Sigmoid colon (tissue), 7 donors: ENCODE data around the gene TUBB. TPM values are rescaled to one million over a fixed set of nuclear protein-coding genes. Genes with fewer than 3 reads are reported as not detected.

Source experiments
- DNase-seq: peaks from one replicate; pipeline ENCODE4 v3.0.0-alpha.2; 2019
- H3K27ac ChIP-seq, 4 donors: fragments of 200-600 bp; sonication (generic); one replicate each; pipeline ENCODE4 v1.5.1; 2016 to 2019; ENCODE audit warnings: mild to moderate bottlenecking in 1 of 4
- H3K27me3 ChIP-seq, 3 donors: fragments of 200-600 bp; sonication (generic); one replicate each; pipeline ENCODE4 v1.5.1; 2019; ENCODE audit warnings: mild to moderate bottlenecking in 1 of 3
- H3K36me3 ChIP-seq, 4 donors: fragments of 200-600 bp; sonication (generic); one replicate each; pipeline ENCODE4 v1.5.1; 2016 to 2019
- H3K4me1 ChIP-seq, 4 donors: fragments of 200-600 bp; sonication (generic); one replicate each; pipeline ENCODE4 v1.5.1; 2017 to 2019
- H3K4me3 ChIP-seq, 4 donors: fragments of 200-600 bp; sonication (generic); one replicate each; pipeline ENCODE4 v1.5.1; 2017 to 2019; ENCODE audit warnings: mild to moderate bottlenecking in 2 of 4, moderate library complexity in 1 of 4
- H3K9me3 ChIP-seq, 4 donors: fragments of 200-600 bp in 3 of 4; sonication (generic) in 3 of 4; one replicate each; pipeline versions ENCODE4 v1.5.1 to v1.6.1; 2013 to 2019
- EP300 ChIP-seq, 4 donors: sonication (generic); formaldehyde crosslinking; IDR thresholded peaks; one replicate each; pipeline ENCODE4 v1.6.1; 2017; ENCODE audit warnings: antibody characterized with exemption in 4 of 4
- POLR2A ChIP-seq, 2 donors: fragments of 450-650 bp; IDR thresholded peaks; one replicate each; pipeline ENCODE4 v1.6.1; 2016; ENCODE audit warnings: antibody characterized with exemption in 2 of 2, mild to moderate bottlenecking in 2 of 2, moderate library complexity in 2 of 2
- POLR2AphosphoS5 ChIP-seq, 4 donors: sonication (generic); formaldehyde crosslinking; IDR thresholded peaks; one replicate each; pipeline ENCODE4 v1.6.1; 2017; ENCODE audit warnings: antibody characterized with exemption in 4 of 4
- WGBS, 2 donors: extraction: QIAGEN DNeasy Blood & Tissue Kit; methylation state at CpG; one replicate each; pipeline ENCODE4 v1.1.7; 2013; 5-methylcytosine and 5-hydroxymethylcytosine counted together
- intact Hi-C: fragments of 100-400 bp; cut with DNase I; formaldehyde crosslinking; loops from one replicate; pipeline ENCODE4 v1.15.1; 2023
- polyA plus RNA-seq, 3 donors: library from polyadenylated mRNA; stranded (reverse); fragments of 200-250 nt; gene quantifications; one replicate each; pipeline ENCODE4 v1.2.3, GENCODE V29; 2013
- total RNA-seq, 4 donors: library from RNA; depleted of rRNA; stranded (reverse); fragments of >200 nt; gene quantifications; one replicate each; pipeline ENCODE4 v1.1.0, GENCODE V29; 2016
- TF ChIP-seq, protein P1 (sequence below), 4 experiments: fragments of 450-650 bp in 3 of 4; fragments of 200-600 bp in 1 of 4; IDR thresholded peaks; one replicate each; pipeline ENCODE4 v1.5.1; 2016 to 2019; ENCODE audit warnings: antibody characterized with exemption in 4 of 4, mild to moderate bottlenecking in 3 of 4, moderate library complexity in 2 of 4
- donor health status: healthy with polysubstance abuse.
- donor health status: Bipolar disorder and iron deficiency.
- donor health status: healthy.

Gene TUBB
- total and polyA plus RNA-seq, 7 donors = 96.1 to 306 (median 267) TPM

- intact Hi-C loops = no loop called here
- H3K4me1 ChIP-seq = peaks cover 0 to 9% (median 3%) of the 10 kb centered on the region in 4 donors
- no peak overlapping the region for H3K4me3 ChIP-seq
- no peaks in the 10 kb centered on the region for H3K9me3 ChIP-seq
- H3K36me3 ChIP-seq = peaks cover 25 to 85% (median 29%) of the 10 kb centered on the region in 4 donors
- TF ChIP-seq EP300 (IDR thresholded peaks at IDR 0.05) (no peak), POLR2A (IDR thresholded peaks at IDR 0.05) (no peak), POLR2AphosphoS5 (IDR thresholded peaks at IDR 0.05) (no peak)
- TF ChIP-seq, protein P1, sequence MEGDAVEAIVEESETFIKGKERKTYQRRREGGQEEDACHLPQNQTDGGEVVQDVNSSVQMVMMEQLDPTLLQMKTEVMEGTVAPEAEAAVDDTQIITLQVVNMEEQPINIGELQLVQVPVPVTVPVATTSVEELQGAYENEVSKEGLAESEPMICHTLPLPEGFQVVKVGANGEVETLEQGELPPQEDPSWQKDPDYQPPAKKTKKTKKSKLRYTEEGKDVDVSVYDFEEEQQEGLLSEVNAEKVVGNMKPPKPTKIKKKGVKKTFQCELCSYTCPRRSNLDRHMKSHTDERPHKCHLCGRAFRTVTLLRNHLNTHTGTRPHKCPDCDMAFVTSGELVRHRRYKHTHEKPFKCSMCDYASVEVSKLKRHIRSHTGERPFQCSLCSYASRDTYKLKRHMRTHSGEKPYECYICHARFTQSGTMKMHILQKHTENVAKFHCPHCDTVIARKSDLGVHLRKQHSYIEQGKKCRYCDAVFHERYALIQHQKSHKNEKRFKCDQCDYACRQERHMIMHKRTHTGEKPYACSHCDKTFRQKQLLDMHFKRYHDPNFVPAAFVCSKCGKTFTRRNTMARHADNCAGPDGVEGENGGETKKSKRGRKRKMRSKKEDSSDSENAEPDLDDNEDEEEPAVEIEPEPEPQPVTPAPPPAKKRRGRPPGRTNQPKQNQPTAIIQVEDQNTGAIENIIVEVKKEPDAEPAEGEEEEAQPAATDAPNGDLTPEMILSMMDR (IDR thresholded peaks at IDR 0.05) = no peak
- no peaks in the 10 kb centered on the region for H3K27me3 ChIP-seq
- no peak for DNase-seq
- H3K27ac ChIP-seq = no peak overlapping the region
- WGBS, 2 donors = 76 to 89% methylated on average over 1 of the region's 1 CpG
Measured at GRCh38 chr6:30711758-30712380, 8.3 kb upstream of the TUBB start.

DNA sequence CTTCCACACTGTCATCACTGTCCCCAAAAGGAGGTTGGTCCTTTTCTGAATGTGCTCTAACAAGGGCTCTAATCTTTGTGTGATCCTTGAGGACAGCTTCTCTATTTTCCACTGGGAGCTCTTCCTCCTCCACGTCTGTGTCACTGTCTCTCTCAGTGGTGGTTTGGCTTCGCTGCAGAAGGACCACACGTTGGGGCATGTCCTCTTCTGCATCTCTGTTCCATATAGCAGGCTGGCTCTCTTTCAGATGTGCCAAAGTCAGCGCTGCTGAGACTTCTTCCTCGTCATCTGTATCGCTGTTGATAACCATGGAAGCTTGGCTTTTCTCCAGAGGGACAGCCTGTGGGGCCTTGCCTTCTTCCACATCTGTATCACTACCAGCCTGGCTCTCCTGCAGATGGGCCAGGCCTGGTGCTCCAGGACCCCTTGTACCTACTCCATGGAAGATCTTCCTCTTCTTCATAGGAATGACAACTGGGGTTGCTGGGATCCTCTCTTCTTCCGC lies 7.7 kb upstream of the TUBB start:
- DNase-seq = no peak
- H3K36me3 ChIP-seq = peaks cover 25 to 79% (median 28%) of the 10 kb centered on the region in 4 donors
- WGBS, 2 donors = 84 to 91% methylated on average over 7 of the region's 7 CpGs

GRCh38 chr6:30714263-30714662 lies 5.9 kb upstream of the TUBB start:
- H3K36me3 ChIP-seq = peaks cover 22 to 61% (median 24%) of the 10 kb centered on the region in 4 donors
- TF ChIP-seq POLR2AphosphoS5 (IDR thresholded peaks at IDR 0.05) = no peak
- no peak for TF ChIP-seq POLR2A (IDR thresholded peaks at IDR 0.05)
- TF ChIP-seq EP300 (IDR thresholded peaks at IDR 0.05) = no peak
- TF ChIP-seq, protein P1 (IDR thresholded peaks at IDR 0.05) = no peak
- no peaks in the 10 kb centered on the region for H3K27me3 ChIP-seq
- intact Hi-C loops = no loop called here
- H3K9me3 ChIP-seq = no peaks in the 10 kb centered on the region
- peaks cover 0 to 22% (median 13%) of the 10 kb centered on the region in 4 donors for H3K4me1 ChIP-seq
- H3K27ac ChIP-seq = no peak overlapping the region
- WGBS, 2 donors = 98 to 100% methylated on average over 1 of the region's 1 CpG
- no peak for DNase-seq
- no peak overlapping the region for H3K4me3 ChIP-seq

More for the DNA sequence above, 7.7 kb upstream of the TUBB start:
- Histone ChIP-seq H3K9me3 (no peaks in the 10 kb centered on the region), H3K27me3 (no peaks in the 10 kb centered on the region), H3K4me3 (no peak overlapping the region), H3K27ac (no peak overlapping the region), H3K4me1 (peaks cover 0 to 9% (median 3%) of the 10 kb centered on the region in 4 donors)
- intact Hi-C loops = no loop called here
- TF ChIP-seq, protein P1 (IDR thresholded peaks at IDR 0.05) = no peak
- TF ChIP-seq EP300 (IDR thresholded peaks at IDR 0.05) (no peak), POLR2AphosphoS5 (IDR thresholded peaks at IDR 0.05) (no peak), POLR2A (IDR thresholded peaks at IDR 0.05) (no peak)

DNA sequence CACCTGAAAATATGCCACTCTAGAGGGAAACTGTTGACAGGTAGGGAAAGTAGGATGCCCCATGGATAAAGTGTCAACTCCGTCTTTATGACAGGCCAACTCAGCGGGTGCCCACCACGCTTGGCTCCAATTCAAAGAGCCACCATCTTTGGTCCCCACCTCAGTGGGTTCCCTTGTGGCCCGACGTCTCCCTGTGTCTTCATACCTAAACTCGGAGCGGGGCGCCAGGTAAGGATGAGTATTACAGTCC lies 3.3 kb upstream of the TUBB start:
- no peaks in the 10 kb centered on the region for H3K9me3 ChIP-seq
- DNase-seq = no peak
- H3K36me3 ChIP-seq = peaks cover 11 to 36% (median 17%) of the 10 kb centered on the region in 4 donors
- intact Hi-C loops = loop anchor here (1.0 kb wide), 1 partner anchor 30 kb away; no protein-coding TSS in a partner anchor
- WGBS, 2 donors = 1 to 2% methylated on average over 8 of the region's 8 CpGs
- peak overlapping the region; percentile 59 to 75 (median 68) for H3K4me3 ChIP-seq
- no peak for TF ChIP-seq POLR2AphosphoS5 (IDR thresholded peaks at IDR 0.05)
- TF ChIP-seq, protein P1 (IDR thresholded peaks at IDR 0.05) = no peak
- TF ChIP-seq POLR2A (IDR thresholded peaks at IDR 0.05) = no peak
- no peak for TF ChIP-seq EP300 (IDR thresholded peaks at IDR 0.05)
- H3K27ac ChIP-seq = peak overlapping the region; percentile 90 to 96 (median 95)
- no peaks in the 10 kb centered on the region for H3K27me3 ChIP-seq
- H3K4me1 ChIP-seq = peaks cover 0 to 31% (median 21%) of the 10 kb centered on the region in 4 donors
